ENCODE measurements around the gene CELF5. TPM values are rescaled to one million over a fixed set of nuclear protein-coding genes. Genes with fewer than 3 reads are reported as not detected.
"Not testable (repeated sequence)": the region's sequence is repeated elsewhere in the genome, so short reads cannot be mapped to it uniquely, and the experiment has no call there.

The CELF5 gene
- polyA plus RNA-seq, 3 donors, result 0.01 to 0.63 (median 0.56) TPM

GRCh38 chr19:3322199-3322978 lies 97.9 kb downstream of the CELF5 start:
- H3K27ac ChIP-seq (ENCODE audit: low read depth, low read length), result no peak overlapping the region
- whole genome bisulfite sequencing, 3 donors, result 74 to 86% (median 84%) methylated on average over 6 of the region's 6 CpGs

- no peak overlapping the region for H3K27ac ChIP-seq (ENCODE audit: low read depth, low read length)
- 17 to 52% (median 42%) methylated on average over 1 to 2 of the region's 2 CpGs for WGBS, 3 donors
These were observed 98.6 kb downstream of the CELF5 start for GRCh38 chr19:3323026-3323425.

- WGBS, 3 donors, result 53 to 55% methylated on average over 2 of the region's 2 CpGs; no CpG with 5 or more reads in 1 of the 3 donors
- H3K27ac ChIP-seq (ENCODE audit: low read depth, low read length), result no peak overlapping the region
These were observed 99.2 kb downstream of the CELF5 start for GRCh38 chr19:3323658-3324057.

GRCh38 chr19:3324405-3324856 lies 100.0 kb downstream of the CELF5 start:
- no peak overlapping the region for H3K27ac ChIP-seq (ENCODE audit: low read depth, low read length)
- WGBS, 3 donors, result 39 to 49% (median 46%) methylated on average over 5 of the region's 5 CpGs

- 80 to 95% (median 91%) methylated on average over 1 of the region's 1 CpG for WGBS, 3 donors
- no peak overlapping the region for H3K27ac ChIP-seq (ENCODE audit: low read depth, low read length)
These were observed 101.0 kb downstream of the CELF5 start for GRCh38 chr19:3325451-3325850.

- 96 to 98% (median 97%) methylated on average over 3 of the region's 3 CpGs for WGBS, 3 donors
- no peak overlapping the region for H3K27ac ChIP-seq (ENCODE audit: low read depth, low read length)
These were observed 104.3 kb downstream of the CELF5 start for GRCh38 chr19:3328743-3329142.

GRCh38 chr19:3330047-3330446 lies 105.6 kb downstream of the CELF5 start:
- no peak overlapping the region for H3K27ac ChIP-seq (ENCODE audit: low read depth, low read length)
- 88 to 94% (median 92%) methylated on average over 9 of the region's 9 CpGs for WGBS, 3 donors

- H3K27ac ChIP-seq (ENCODE audit: low read depth, low read length), result not testable (repeated sequence)
- WGBS, 3 donors, result 71 to 82% (median 76%) methylated on average over 1 of the region's 1 CpG
These were observed 107.8 kb downstream of the CELF5 start for GRCh38 chr19:3332232-3332631.

- WGBS, 3 donors, result 72 to 80% (median 77%) methylated on average over 4 of the region's 4 CpGs
- no peak overlapping the region for H3K27ac ChIP-seq (ENCODE audit: low read depth, low read length)
These were observed 108.6 kb downstream of the CELF5 start for GRCh38 chr19:3333020-3333583.

GRCh38 chr19:3333662-3334061 lies 109.2 kb downstream of the CELF5 start:
- 80 to 90% (median 88%) methylated on average over 8 of the region's 8 CpGs for WGBS, 3 donors
- H3K27ac ChIP-seq (ENCODE audit: low read depth, low read length), result no peak overlapping the region

- 65 to 83% (median 80%) methylated on average over 8 of the region's 8 CpGs for WGBS, 3 donors
- H3K27ac ChIP-seq (ENCODE audit: low read depth, low read length), result not testable (repeated sequence)
These were observed 110.4 kb downstream of the CELF5 start for GRCh38 chr19:3334749-3335430.

GRCh38 chr19:3335431-3336350 lies 111.2 kb downstream of the CELF5 start:
- peak overlapping the region; percentile 56 for H3K27ac ChIP-seq (ENCODE audit: low read depth, low read length)
- 61 to 81% (median 78%) methylated on average over 15 of the region's 15 CpGs for WGBS, 3 donors

- peak overlapping the region; percentile 56 for H3K27ac ChIP-seq (ENCODE audit: low read depth, low read length)
These were observed 111.9 kb downstream of the CELF5 start for GRCh38 chr19:3336351-3336679.

GRCh38 chr19:3336680-3337523 lies 112.4 kb downstream of the CELF5 start:
- 31 to 41% (median 39%) methylated on average over 19 to 22 of the region's 22 CpGs for WGBS, 3 donors
- H3K27ac ChIP-seq (ENCODE audit: low read depth, low read length), result peak overlapping the region; percentile 68

More at GRCh38 chr19:3336351-3336679, 111.9 kb downstream of the CELF5 start:
- WGBS, 3 donors, result 31 to 61% (median 55%) methylated on average over 5 of the region's 5 CpGs

- WGBS, 3 donors, result 23 to 37% (median 29%) methylated on average over 11 to 12 of the region's 12 CpGs
- no peak overlapping the region for H3K27ac ChIP-seq (ENCODE audit: low read depth, low read length)
These were observed 114.2 kb downstream of the CELF5 start for GRCh38 chr19:3338541-3339181.

- no peak overlapping the region for H3K27ac ChIP-seq (ENCODE audit: low read depth, low read length)
- WGBS, 3 donors, result 86 to 87% (median 87%) methylated on average over 11 of the region's 11 CpGs
These were observed 115.9 kb downstream of the CELF5 start for GRCh38 chr19:3340340-3340739.

GRCh38 chr19:3342246-3342645 lies 117.8 kb downstream of the CELF5 start:
- 82 to 93% (median 91%) methylated on average over 9 of the region's 9 CpGs for WGBS, 3 donors
- H3K27ac ChIP-seq (ENCODE audit: low read depth, low read length), result no peak overlapping the region

Data from adipose tissue (tissue), 3 donors.